WTC11 (cell line): Measurements from ENCODE around the gene ASIC2. TPM values are rescaled to one million over a fixed set of nuclear protein-coding genes. Genes with fewer than 3 reads are reported as not detected.

Experiments used
- ATAC-seq: fragments of 200-7000 bp; cut with Tn5 transposase; 2 replicates; pipeline ENCODE4 v1.10.0; 2021; ENCODE audit warnings: mild to moderate bottlenecking, moderate library complexity
- CTCF ChIA-PET: fragments of 300-600 bp; sonication (Branson Sonifier 250); formaldehyde crosslinking; loops from one replicate; lab custom pipeline; 2021; ENCODE audit warnings: antibody characterized with exemption; lab: Charles Lee
- POLR2A ChIA-PET: fragments of 350-600 bp; sonication (Branson Sonifier 250); formaldehyde crosslinking; loops from one replicate; lab custom pipeline; 2021; ENCODE audit warnings: antibody characterized with exemption; lab: Charles Lee
- DNase-seq: peaks from one replicate; pipeline ENCODE4 v3.0.0; 2021; ENCODE audit warnings: low spot score
- H3K27ac Mint-ChIP-seq: 2 replicates; pipeline ENCODE4 v1.8.0; 2021; ENCODE audit warnings: mixed read lengths
- H3K27me3 Mint-ChIP-seq: 2 replicates; pipeline ENCODE4 v1.8.0; 2021; ENCODE audit warnings: low read depth, mild to moderate bottlenecking, moderate library complexity, mixed read lengths
- H3K36me3 Mint-ChIP-seq: 2 replicates; pipeline ENCODE4 v1.8.0; 2021; ENCODE audit warnings: mixed read lengths
- H3K4me1 Mint-ChIP-seq: 2 replicates; pipeline ENCODE4 v1.8.0; 2022; ENCODE audit warnings: mixed read lengths
- H3K4me3 Mint-ChIP-seq: 2 replicates; pipeline ENCODE4 v1.8.0; 2021; ENCODE audit warnings: mild to moderate bottlenecking, moderate library complexity, mixed read lengths
- H3K9me3 Mint-ChIP-seq: 2 replicates; pipeline ENCODE4 v1.8.0; 2021; ENCODE audit warnings: mixed read lengths
- AFF4 ChIP-seq: sonication (generic); formaldehyde crosslinking; IDR thresholded peaks from 2 replicates; pipeline ENCODE4 v1.8.1; 2023; ENCODE audit warnings: mild to moderate bottlenecking, missing genetic modification reagents, borderline replicate concordance
- AR ChIP-seq: fragments of 250-450 bp; sonication (Bioruptor Pico); IDR thresholded peaks from 2 replicates; pipeline ENCODE4 v1.9.0; 2021; ENCODE audit warnings: mild to moderate bottlenecking
- CREM ChIP-seq: sonication (generic); formaldehyde crosslinking; IDR thresholded peaks from 2 replicates; pipeline ENCODE4 v1.8.1; 2022; ENCODE audit warnings: mild to moderate bottlenecking, missing genetic modification reagents, moderate library complexity
- E2F5 ChIP-seq: sonication (generic); formaldehyde crosslinking; IDR thresholded peaks from 2 replicates; pipeline ENCODE4 v1.8.1; 2022; ENCODE audit warnings: mild to moderate bottlenecking, moderate library complexity, missing genetic modification reagents
- ELF4 ChIP-seq: sonication (generic); formaldehyde crosslinking; IDR thresholded peaks from 2 replicates; pipeline ENCODE4 v1.8.1; 2022; ENCODE audit warnings: low read depth, mild to moderate bottlenecking, moderate library complexity, missing genetic modification reagents
- FOXP4 ChIP-seq: sonication (generic); formaldehyde crosslinking; IDR thresholded peaks from 2 replicates; pipeline ENCODE4 v1.8.0; 2022; ENCODE audit warnings: mild to moderate bottlenecking, missing genetic modification reagents
- GABPB1 ChIP-seq: sonication (generic); formaldehyde crosslinking; IDR thresholded peaks from 2 replicates; pipeline ENCODE4 v1.8.1; 2023; ENCODE audit warnings: mild to moderate bottlenecking, missing genetic modification reagents
- GRHL2 ChIP-seq: fragments of 250-450 bp; sonication (Bioruptor Pico); IDR thresholded peaks from 2 replicates; pipeline ENCODE4 v1.8.0; 2022; ENCODE audit warnings: mild to moderate bottlenecking, moderate library complexity; ENCODE audit not compliant: insufficient replicate concordance, severe bottlenecking
- IRF1 ChIP-seq: sonication (generic); formaldehyde crosslinking; IDR thresholded peaks from 2 replicates; pipeline ENCODE4 v1.8.0; 2023; ENCODE audit warnings: missing genetic modification reagents
- MLX ChIP-seq: sonication (generic); formaldehyde crosslinking; IDR thresholded peaks from 2 replicates; pipeline ENCODE4 v1.8.1; 2023; ENCODE audit warnings: mild to moderate bottlenecking, missing genetic modification reagents, moderate library complexity
- MYBL2 ChIP-seq: sonication (generic); formaldehyde crosslinking; IDR thresholded peaks from 2 replicates; pipeline ENCODE4 v1.8.1; 2023; ENCODE audit warnings: mild to moderate bottlenecking, moderate library complexity, missing genetic modification reagents
- SMAD3 ChIP-seq: sonication (generic); formaldehyde crosslinking; IDR thresholded peaks from 2 replicates; pipeline ENCODE4 v1.8.0; 2022; ENCODE audit warnings: missing genetic modification reagents, mild to moderate bottlenecking, borderline replicate concordance
- ZBTB43 ChIP-seq: sonication (generic); formaldehyde crosslinking; IDR thresholded peaks from 2 replicates; pipeline ENCODE4 v1.8.1; 2023; ENCODE audit warnings: mild to moderate bottlenecking, missing genetic modification reagents
- ZNF121 ChIP-seq: sonication (generic); formaldehyde crosslinking; IDR thresholded peaks from 2 replicates; pipeline ENCODE4 v1.8.0; 2023; ENCODE audit warnings: missing genetic modification reagents
- ZNF263 ChIP-seq: sonication (generic); formaldehyde crosslinking; IDR thresholded peaks from 2 replicates; pipeline ENCODE4 v1.8.1; 2022; ENCODE audit warnings: low read depth, mild to moderate bottlenecking, moderate library complexity, missing genetic modification reagents
- ZNF396 ChIP-seq: fragments of 250-450 bp; sonication (Bioruptor Pico); IDR thresholded peaks from 2 replicates; pipeline ENCODE4 v1.8.0; 2021; ENCODE audit warnings: mild to moderate bottlenecking, moderate library complexity, borderline replicate concordance
- ZNF671 ChIP-seq: fragments of 250-450 bp; sonication (Bioruptor Pico); IDR thresholded peaks from 2 replicates; pipeline ENCODE4 v1.8.0; 2021; ENCODE audit warnings: mild to moderate bottlenecking
- total RNA-seq: library from RNA; stranded (reverse); gene quantifications from 3 replicates; pipeline ENCODE4 v1.2.3, GENCODE V29; 2021

Gene ASIC2
- total RNA-seq, 1 experiment from 2014 or later, result 2.7 TPM

GRCh38 chr17:33145941-33146340 lies 147.2 kb downstream of the ASIC2 start:
- no peaks in the 10 kb centered on the region for H3K36me3 Mint-ChIP-seq
- CTCF ChIA-PET, result interaction anchor here (1.1 kb wide), 1 partner anchor 107 kb away, joined by 3 read pairs; no protein-coding TSS in a partner anchor
- TF ChIP-seq SMAD3 (CRISPR knock-in tag), result no peak
- no peak for TF ChIP-seq AFF4 (CRISPR knock-in tag)
- no peak for TF ChIP-seq ZBTB43
- TF ChIP-seq ZNF671 (CRISPR knock-in tag), result no peak
- TF ChIP-seq, all 79 proteins: peak for 0
- H3K27me3 Mint-ChIP-seq, result peaks cover 6% of the 10 kb centered on the region; the same call in 1 of the 2 replicates
- no peaks in the 10 kb centered on the region for H3K4me1 Mint-ChIP-seq
- DNase-seq (no peak), ATAC-seq (no peak)
- no peaks in the 10 kb centered on the region for H3K9me3 Mint-ChIP-seq
- H3K4me3 Mint-ChIP-seq, result no peak overlapping the region
- no peak overlapping the region for H3K27ac Mint-ChIP-seq
- POLR2A ChIA-PET, result no interaction called here

GRCh38 chr17:33144837-33145236 lies 148.3 kb downstream of the ASIC2 start:
- Mint-ChIP-seq H3K27me3 (peaks cover 6% of the 10 kb centered on the region; the same call in 1 of the 2 replicates), H3K4me1 (peaks cover 7% of the 10 kb centered on the region), H3K36me3 (no peaks in the 10 kb centered on the region), H3K4me3 (no peak overlapping the region), H3K27ac (no peak overlapping the region), H3K9me3 (no peaks in the 10 kb centered on the region)
- ChIA-PET POLR2A (no interaction called here), CTCF (no interaction called here)
- DNase-seq (no peak), ATAC-seq (no peak)
- TF ChIP-seq ZNF121 (CRISPR knock-in tag) (no peak), GRHL2 (CRISPR knock-in tag) (no peak), GABPB1 (CRISPR knock-in tag) (no peak), MLX (CRISPR knock-in tag) (no peak), ZNF396 (CRISPR knock-in tag) (no peak), IRF1 (CRISPR knock-in tag) (no peak), AR (no peak), ELF4 (no peak), CREM (CRISPR knock-in tag) (no peak), MYBL2 (CRISPR knock-in tag) (no peak), ZNF263 (CRISPR knock-in tag) (no peak), E2F5 (CRISPR knock-in tag) (no peak), FOXP4 (CRISPR knock-in tag) (no peak)
